Measurements from ENCODE around the gene TPO. TPM values are rescaled to one million over a fixed set of nuclear protein-coding genes. Genes with fewer than 3 reads are reported as not detected.
"Not testable (repeated sequence)": the region's sequence is repeated elsewhere in the genome, so short reads cannot be mapped to it uniquely, and the experiment has no call there.

The TPO gene
- total RNA-seq, 4 donors from 2014 or later: 7.2 to 32.6 (median 16.6) TPM

GRCh38 chr2:1577846-1578245 lies 164.6 kb downstream of the TPO start:
- DNase-seq (ENCODE audit: low spot score in 2 of 2): no peak
- TF ChIP-seq EP300 (IDR thresholded peaks at IDR 0.05) (no peak), CTCF (IDR thresholded peaks at IDR 0.05) (no peak), POLR2A (IDR thresholded peaks at IDR 0.05) (no peak)
- Histone ChIP-seq H3K27ac (no peak overlapping the region), H3K9me3 (no peaks in the 10 kb centered on the region), H3K4me3 (no peak overlapping the region), H3K36me3 (no peaks in the 10 kb centered on the region), H3K4me1 (peaks cover 0 to 2% (median 0%) of the 10 kb centered on the region in 4 donors), H3K27me3 (no peaks in the 10 kb centered on the region)
- WGBS, 2 donors: 82 to 83% methylated on average over 5 of the region's 5 CpGs

- DNase-seq (ENCODE audit: low spot score in 2 of 2); H3K27ac ChIP-seq; H3K27me3 ChIP-seq; H3K36me3 ChIP-seq; H3K4me3 ChIP-seq; H3K9me3 ChIP-seq; H3K4me1 ChIP-seq: not testable (repeated sequence)
- WGBS, 2 donors: 84 to 85% methylated on average over 10 to 12 of the region's 19 CpGs
Measured at GRCh38 chr2:1581257-1581964, 168.1 kb downstream of the TPO start.

- no peak overlapping the region for H3K4me3 ChIP-seq
Measured at GRCh38 chr2:1581965-1582625, 168.8 kb downstream of the TPO start.

GRCh38 chr2:1582891-1583341 lies 169.7 kb downstream of the TPO start:
- no peaks in the 10 kb centered on the region for H3K36me3 ChIP-seq
- DNase-seq (ENCODE audit: low spot score in 2 of 2): no peak
- H3K27me3 ChIP-seq: no peaks in the 10 kb centered on the region
- H3K27ac ChIP-seq: no peak overlapping the region
- H3K9me3 ChIP-seq: no peaks in the 10 kb centered on the region
- no peak overlapping the region for H3K4me3 ChIP-seq
- WGBS, 2 donors: 83 to 84% methylated on average over 22 of the region's 22 CpGs
- no peak for TF ChIP-seq CTCF (IDR thresholded peaks at IDR 0.05)
- no peak for TF ChIP-seq POLR2A (IDR thresholded peaks at IDR 0.05)
- TF ChIP-seq EP300 (IDR thresholded peaks at IDR 0.05): no peak
- peaks cover 0 to 5% (median 0%) of the 10 kb centered on the region in 4 donors for H3K4me1 ChIP-seq

More at GRCh38 chr2:1581965-1582625, 168.8 kb downstream of the TPO start:
- 85 to 88% methylated on average over 10 of the region's 10 CpGs for WGBS, 2 donors
- TF ChIP-seq EP300 (IDR thresholded peaks at IDR 0.05): no peak
- no peak for TF ChIP-seq CTCF (IDR thresholded peaks at IDR 0.05)
- Histone ChIP-seq H3K4me1 (peaks cover 0 to 4% (median 0%) of the 10 kb centered on the region in 4 donors), H3K27me3 (no peaks in the 10 kb centered on the region), H3K36me3 (no peaks in the 10 kb centered on the region), H3K27ac (no peak overlapping the region), H3K9me3 (no peaks in the 10 kb centered on the region)
- no peak for DNase-seq (ENCODE audit: low spot score in 2 of 2)

- Histone ChIP-seq H3K27ac (no peak overlapping the region), H3K4me1 (peaks cover 0 to 5% (median 0%) of the 10 kb centered on the region in 4 donors), H3K9me3 (no peaks in the 10 kb centered on the region), H3K36me3 (no peaks in the 10 kb centered on the region), H3K4me3 (no peak overlapping the region), H3K27me3 (no peaks in the 10 kb centered on the region)
- 89 to 92% methylated on average over 18 to 21 of the region's 21 CpGs for WGBS, 2 donors
- DNase-seq (ENCODE audit: low spot score in 2 of 2): no peak
- TF ChIP-seq POLR2A (IDR thresholded peaks at IDR 0.05): no peak
- no peak for TF ChIP-seq CTCF (IDR thresholded peaks at IDR 0.05)
- TF ChIP-seq EP300 (IDR thresholded peaks at IDR 0.05): no peak
Measured at GRCh38 chr2:1584051-1584531, 170.8 kb downstream of the TPO start.
